Right lobe of liver (tissue), 4 donors: ENCODE data around the gene ZP1.

ENCODE experiments used
- CTCF ChIP-seq, 4 donors: fragments of 200-600 bp in 3 of 4; fragments of 450-650 bp in 1 of 4; IDR thresholded peaks; one replicate each; pipeline versions ENCODE4 v1.5.1 to v1.8.0; 2016 to 2022; ENCODE audit warnings: antibody characterized with exemption in 4 of 4, mild to moderate bottlenecking in 2 of 4
- POLR2A ChIP-seq: fragments of 450-650 bp; IDR thresholded peaks from one replicate; pipeline ENCODE4 v1.6.1; 2017; ENCODE audit warnings: antibody characterized with exemption, mild to moderate bottlenecking
- donor health status: DM: no; HTN: no; CAD: no.
- donor health status: DM: no; HTN: no; CAD: no.
- donor health status: DM: no; HTN: yes; CAD: no.

- no peak for TF ChIP-seq CTCF (IDR thresholded peaks at IDR 0.05)
- no peak for TF ChIP-seq POLR2A
These were observed 2.1 kb downstream of the ZP1 start for GRCh38 chr11:60869451-60869825.
